Midbrain (tissue), 1 donor: ENCODE results near the gene DDX23.
"Not testable (repeated sequence)": the region's sequence is repeated elsewhere in the genome, so short reads cannot be mapped to it uniquely, and the experiment has no call there.

Experiments
- DNase-seq: peaks from one replicate; lab custom pipeline; 2025; lab: John Stamatoyannopoulos, UW

Gene DDX23

GRCh38 chr12:48862760-48863159, 10.8 kb upstream of the DDX23 start:
- DNase-seq: peak; percentile 20

GRCh38 chr12:48861111-48861510, 9.1 kb upstream of the DDX23 start:
- no peak for DNase-seq

- DNase-seq: not testable (repeated sequence)
Measured at GRCh38 chr12:48860236-48860635, 8.3 kb upstream of the DDX23 start.

- DNase-seq: no peak
Measured at GRCh38 chr12:48859607-48860006, 7.6 kb upstream of the DDX23 start.

- no peak for DNase-seq
Measured at GRCh38 chr12:48858043-48858442, 6.1 kb upstream of the DDX23 start.

- no peak for DNase-seq
Measured at GRCh38 chr12:48857278-48857994, 5.5 kb upstream of the DDX23 start.

- DNase-seq: no peak
Measured at GRCh38 chr12:48856379-48856778, 4.4 kb upstream of the DDX23 start.

- DNase-seq: not testable (repeated sequence)
Measured at GRCh38 chr12:48854932-48855331, 3.0 kb upstream of the DDX23 start.

GRCh38 chr12:48854488-48854887, 2.5 kb upstream of the DDX23 start:
- no peak for DNase-seq

GRCh38 chr12:48852734-48853688, 1.0 kb upstream of the DDX23 start:
- peak; percentile 95 for DNase-seq

- not testable (repeated sequence) for DNase-seq
Measured at GRCh38 chr12:48842021-48842420, 9.9 kb downstream of the DDX23 start.

- DNase-seq: no peak
Measured at GRCh38 chr12:48838048-48838447, 13.9 kb downstream of the DDX23 start.

- DNase-seq: no peak
Measured at GRCh38 chr12:48832321-48833060, 19.5 kb downstream of the DDX23 start.

- no peak for DNase-seq
Measured at GRCh38 chr12:48831257-48831656, 20.7 kb downstream of the DDX23 start.

GRCh38 chr12:48828841-48829575, 23.0 kb downstream of the DDX23 start:
- no peak for DNase-seq

GRCh38 chr12:48828293-48828692, 23.7 kb downstream of the DDX23 start:
- no peak for DNase-seq

GRCh38 chr12:48827513-48828096, 24.4 kb downstream of the DDX23 start:
- no peak for DNase-seq

GRCh38 chr12:48827026-48827425, 24.9 kb downstream of the DDX23 start:
- DNase-seq: no peak

- no peak for DNase-seq
Measured at GRCh38 chr12:48826209-48826855, 25.6 kb downstream of the DDX23 start.

GRCh38 chr12:48824905-48825304, 27.1 kb downstream of the DDX23 start:
- no peak for DNase-seq

GRCh38 chr12:48824112-48824511, 27.9 kb downstream of the DDX23 start:
- no peak for DNase-seq
